ENCODE data around the gene RNF13. TPM values are rescaled to one million over a fixed set of nuclear protein-coding genes. Genes with fewer than 3 reads are reported as not detected.

The RNF13 gene
- total RNA-seq, 1 experiment from 2014 or later, result 108 TPM

DNA sequence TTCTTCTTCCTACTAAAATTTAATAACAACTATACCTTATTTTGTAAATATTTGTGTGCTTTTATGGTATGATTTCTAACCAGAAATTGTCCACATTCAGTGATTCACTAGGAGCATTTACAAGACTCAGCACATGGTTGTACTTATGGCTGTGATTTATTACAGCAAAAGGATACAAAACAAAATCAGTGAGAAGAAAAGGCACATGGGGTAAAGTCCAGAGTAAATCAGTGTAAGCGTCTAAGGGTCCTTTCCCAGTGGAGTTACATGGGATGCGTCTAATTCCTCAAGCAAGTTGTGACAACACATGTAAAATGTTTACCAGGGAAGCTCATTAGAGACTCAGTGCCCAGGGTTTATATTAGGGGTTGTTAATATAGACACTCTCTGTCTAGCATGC lies 31.1 kb downstream of the RNF13 start:
- no peaks in the 10 kb centered on the region for H3K9me3 Mint-ChIP-seq (ENCODE audit: low read depth, unreplicated experiment)
- TF ChIP-seq, protein P1, sequence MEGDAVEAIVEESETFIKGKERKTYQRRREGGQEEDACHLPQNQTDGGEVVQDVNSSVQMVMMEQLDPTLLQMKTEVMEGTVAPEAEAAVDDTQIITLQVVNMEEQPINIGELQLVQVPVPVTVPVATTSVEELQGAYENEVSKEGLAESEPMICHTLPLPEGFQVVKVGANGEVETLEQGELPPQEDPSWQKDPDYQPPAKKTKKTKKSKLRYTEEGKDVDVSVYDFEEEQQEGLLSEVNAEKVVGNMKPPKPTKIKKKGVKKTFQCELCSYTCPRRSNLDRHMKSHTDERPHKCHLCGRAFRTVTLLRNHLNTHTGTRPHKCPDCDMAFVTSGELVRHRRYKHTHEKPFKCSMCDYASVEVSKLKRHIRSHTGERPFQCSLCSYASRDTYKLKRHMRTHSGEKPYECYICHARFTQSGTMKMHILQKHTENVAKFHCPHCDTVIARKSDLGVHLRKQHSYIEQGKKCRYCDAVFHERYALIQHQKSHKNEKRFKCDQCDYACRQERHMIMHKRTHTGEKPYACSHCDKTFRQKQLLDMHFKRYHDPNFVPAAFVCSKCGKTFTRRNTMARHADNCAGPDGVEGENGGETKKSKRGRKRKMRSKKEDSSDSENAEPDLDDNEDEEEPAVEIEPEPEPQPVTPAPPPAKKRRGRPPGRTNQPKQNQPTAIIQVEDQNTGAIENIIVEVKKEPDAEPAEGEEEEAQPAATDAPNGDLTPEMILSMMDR (IDR thresholded peaks at IDR 0.05; ENCODE audit: unreplicated experiment), result no peak
- H3K4me1 Mint-ChIP-seq (ENCODE audit: low read depth, unreplicated experiment), result peaks cover 30% of the 10 kb centered on the region
- no peak overlapping the region for H3K4me3 Mint-ChIP-seq (ENCODE audit: low read depth, unreplicated experiment)
- CTCF ChIA-PET, result interaction anchor here (0.6 kb wide), 1 partner anchor 73 kb away, joined by 5 read pairs; no protein-coding TSS in a partner anchor
- no TSS peak for BruUV-seq (replicated peaks)
- no peaks in the 10 kb centered on the region for H3K27me3 Mint-ChIP-seq (ENCODE audit: unreplicated experiment)
- no peak overlapping the region for H3K27ac Mint-ChIP-seq (ENCODE audit: unreplicated experiment)
- no peak for DNase-seq
- intact Hi-C loops (cut with micrococcal nuclease; ENCODE audit: unreplicated experiment), result no loop called here
- H3K36me3 Mint-ChIP-seq (ENCODE audit: insufficient read depth, unreplicated experiment), result peaks cover 30% of the 10 kb centered on the region

DNA sequence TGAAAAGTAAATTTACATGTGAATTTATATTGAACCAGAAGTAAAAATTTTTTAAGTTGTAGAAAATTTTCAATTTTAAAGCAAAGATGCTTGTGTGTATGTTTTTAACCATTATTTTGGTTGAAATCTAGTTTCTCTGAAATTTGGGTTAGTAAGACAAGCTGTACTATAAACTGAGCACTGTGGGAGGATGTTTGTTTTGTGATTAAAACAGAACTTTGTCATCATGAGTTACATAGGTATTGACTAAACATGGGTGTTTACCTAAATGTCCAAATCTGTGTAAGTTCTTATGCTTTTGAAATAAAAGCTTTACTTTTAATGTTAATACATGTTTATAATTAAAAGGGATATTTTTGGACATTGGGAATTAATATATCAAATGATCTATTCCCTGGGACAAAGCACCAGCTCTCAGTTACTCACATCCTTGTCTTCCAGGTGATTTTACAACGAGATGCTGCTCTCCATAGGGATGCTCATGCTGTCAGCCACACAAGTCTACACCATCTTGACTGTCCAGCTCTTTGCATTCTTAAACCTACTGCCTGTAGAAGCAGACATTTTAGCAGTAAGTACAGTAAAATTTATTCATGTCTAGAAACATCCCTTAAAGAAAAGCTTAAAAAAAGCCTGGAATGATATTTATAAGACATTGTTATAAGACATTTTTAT lies 32.7 kb downstream of the RNF13 start:
- no TSS peak for BruUV-seq (replicated peaks)
- H3K36me3 Mint-ChIP-seq (ENCODE audit: insufficient read depth, unreplicated experiment), result peaks cover 22% of the 10 kb centered on the region
- no peak overlapping the region for H3K4me3 Mint-ChIP-seq (ENCODE audit: low read depth, unreplicated experiment)
- intact Hi-C loops (cut with micrococcal nuclease; ENCODE audit: unreplicated experiment), result no loop called here
- peaks cover 30% of the 10 kb centered on the region for H3K4me1 Mint-ChIP-seq (ENCODE audit: low read depth, unreplicated experiment)
- CTCF ChIA-PET, result no interaction called here
- H3K9me3 Mint-ChIP-seq (ENCODE audit: low read depth, unreplicated experiment), result no peaks in the 10 kb centered on the region
- TF ChIP-seq, protein P1 (IDR thresholded peaks at IDR 0.05; ENCODE audit: unreplicated experiment), result no peak
- no peak overlapping the region for H3K27ac Mint-ChIP-seq (ENCODE audit: unreplicated experiment)
- no peak for DNase-seq
- no peaks in the 10 kb centered on the region for H3K27me3 Mint-ChIP-seq (ENCODE audit: unreplicated experiment)

DNA sequence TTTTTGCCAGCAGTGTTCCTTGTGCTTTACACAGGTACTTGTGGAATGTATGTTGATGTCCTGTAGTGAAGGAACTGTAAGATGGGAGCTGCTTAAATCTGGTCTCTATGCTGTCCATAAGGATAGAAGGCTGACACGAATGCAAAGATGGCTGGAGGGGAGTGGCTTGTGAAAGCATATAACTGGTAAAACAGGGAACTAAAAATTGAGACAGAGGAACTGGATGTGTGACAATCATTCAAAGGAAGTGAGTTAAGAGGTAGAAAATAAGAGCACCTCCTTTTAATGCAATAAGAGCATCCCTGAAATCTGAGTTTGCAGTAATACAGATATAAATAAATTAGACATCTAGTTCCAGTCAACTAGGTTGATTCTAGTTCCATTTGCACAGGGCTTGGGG lies 35.2 kb downstream of the RNF13 start:
- H3K27ac Mint-ChIP-seq (ENCODE audit: unreplicated experiment), result no peak overlapping the region
- H3K36me3 Mint-ChIP-seq (ENCODE audit: insufficient read depth, unreplicated experiment), result peaks cover 22% of the 10 kb centered on the region
- H3K4me3 Mint-ChIP-seq (ENCODE audit: low read depth, unreplicated experiment), result no peak overlapping the region
- DNase-seq, result no peak
- BruUV-seq (replicated peaks), result no TSS peak
- no peaks in the 10 kb centered on the region for H3K27me3 Mint-ChIP-seq (ENCODE audit: unreplicated experiment)
- CTCF ChIA-PET, result no interaction called here
- TF ChIP-seq, protein P1 (IDR thresholded peaks at IDR 0.05; ENCODE audit: unreplicated experiment), result no peak
- intact Hi-C loops (cut with micrococcal nuclease; ENCODE audit: unreplicated experiment), result no loop called here
- no peaks in the 10 kb centered on the region for H3K9me3 Mint-ChIP-seq (ENCODE audit: low read depth, unreplicated experiment)
- H3K4me1 Mint-ChIP-seq (ENCODE audit: low read depth, unreplicated experiment), result peaks cover 16% of the 10 kb centered on the region

DNA sequence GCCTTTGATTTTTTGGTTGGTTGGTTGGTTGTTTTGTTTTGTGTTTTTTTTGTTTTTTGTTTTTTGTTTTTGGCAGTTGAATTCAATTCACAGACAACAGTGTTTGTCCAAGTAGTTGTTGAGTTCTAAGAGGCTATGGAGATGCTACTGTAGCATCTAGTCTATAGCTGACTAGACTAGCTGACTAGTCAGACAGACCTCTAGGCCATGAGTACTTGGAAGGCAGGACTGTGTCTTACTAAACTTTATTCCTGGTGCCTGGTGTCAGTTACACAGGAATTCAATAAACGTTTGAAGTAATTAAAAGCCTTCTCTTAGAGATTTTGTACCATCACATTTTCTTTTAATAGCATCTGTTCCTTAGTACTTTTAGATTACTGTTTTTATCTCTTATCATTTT lies 35.7 kb downstream of the RNF13 start:
- TF ChIP-seq, protein P1 (IDR thresholded peaks at IDR 0.05; ENCODE audit: unreplicated experiment), result no peak
- Mint-ChIP-seq H3K4me3 (ENCODE audit: low read depth, unreplicated experiment) (no peak overlapping the region), H3K27me3 (ENCODE audit: unreplicated experiment) (no peaks in the 10 kb centered on the region), H3K4me1 (ENCODE audit: low read depth, unreplicated experiment) (peaks cover 15% of the 10 kb centered on the region), H3K36me3 (ENCODE audit: insufficient read depth, unreplicated experiment) (peaks cover 22% of the 10 kb centered on the region), H3K27ac (ENCODE audit: unreplicated experiment) (no peak overlapping the region), H3K9me3 (ENCODE audit: low read depth, unreplicated experiment) (no peaks in the 10 kb centered on the region)
- CTCF ChIA-PET, result interaction anchor here (0.6 to 1.4 kb wide), 2 partner anchors 31 to 585 kb away, joined by 4 read pairs; no protein-coding TSS in a partner anchor
- no TSS peak for BruUV-seq (replicated peaks)
- no peak for DNase-seq
- intact Hi-C loops (cut with micrococcal nuclease; ENCODE audit: unreplicated experiment), result no loop called here
